Gastroesophageal sphincter (tissue), 3 donors: ENCODE data around the gene SLC15A3.

Experiments used
- EP300 ChIP-seq: sonication (generic); formaldehyde crosslinking; IDR thresholded peaks from one replicate; pipeline ENCODE4 v1.6.1; 2017; ENCODE audit warnings: antibody characterized with exemption, mild to moderate bottlenecking
- POLR2A ChIP-seq, 2 donors: fragments of 450-650 bp; IDR thresholded peaks; one replicate each; pipeline ENCODE4 v1.6.1; 2017; ENCODE audit warnings: antibody characterized with exemption in 2 of 2, mild to moderate bottlenecking in 2 of 2, moderate library complexity in 1 of 2
- TF ChIP-seq, protein P1 (sequence below), 4 experiments: fragments of 200-600 bp in 2 of 4; fragments of 450-650 bp in 2 of 4; sonication (generic) in 1 of 4; IDR thresholded peaks; one replicate each; pipeline ENCODE4 v1.5.1; 2017 to 2019; ENCODE audit warnings: antibody characterized with exemption in 4 of 4, mild to moderate bottlenecking in 2 of 4, moderate library complexity in 2 of 4

DNA sequence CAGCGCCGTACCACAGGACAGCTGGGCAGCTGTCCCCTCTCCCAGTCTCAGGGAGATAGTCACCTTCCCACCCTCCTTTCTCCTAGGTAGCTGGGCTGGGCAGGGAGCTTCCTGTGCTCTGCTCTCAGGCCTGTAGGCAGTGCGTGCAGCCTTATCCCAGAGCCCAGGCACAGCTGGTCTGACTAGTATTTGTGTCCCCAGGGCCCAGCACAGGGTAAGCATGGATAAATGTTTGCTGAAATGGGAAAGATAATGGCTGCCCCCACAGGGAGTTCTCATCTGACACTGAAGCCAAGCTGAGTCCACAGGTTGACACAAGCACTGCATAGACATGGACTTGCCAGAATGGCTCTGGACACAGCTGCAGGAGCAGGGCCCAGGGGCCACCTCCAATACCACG lies 9.8 kb downstream of the SLC15A3 start:
- TF ChIP-seq POLR2A (IDR thresholded peaks at IDR 0.05) (no peak), EP300 (no peak)
- TF ChIP-seq, protein P1, sequence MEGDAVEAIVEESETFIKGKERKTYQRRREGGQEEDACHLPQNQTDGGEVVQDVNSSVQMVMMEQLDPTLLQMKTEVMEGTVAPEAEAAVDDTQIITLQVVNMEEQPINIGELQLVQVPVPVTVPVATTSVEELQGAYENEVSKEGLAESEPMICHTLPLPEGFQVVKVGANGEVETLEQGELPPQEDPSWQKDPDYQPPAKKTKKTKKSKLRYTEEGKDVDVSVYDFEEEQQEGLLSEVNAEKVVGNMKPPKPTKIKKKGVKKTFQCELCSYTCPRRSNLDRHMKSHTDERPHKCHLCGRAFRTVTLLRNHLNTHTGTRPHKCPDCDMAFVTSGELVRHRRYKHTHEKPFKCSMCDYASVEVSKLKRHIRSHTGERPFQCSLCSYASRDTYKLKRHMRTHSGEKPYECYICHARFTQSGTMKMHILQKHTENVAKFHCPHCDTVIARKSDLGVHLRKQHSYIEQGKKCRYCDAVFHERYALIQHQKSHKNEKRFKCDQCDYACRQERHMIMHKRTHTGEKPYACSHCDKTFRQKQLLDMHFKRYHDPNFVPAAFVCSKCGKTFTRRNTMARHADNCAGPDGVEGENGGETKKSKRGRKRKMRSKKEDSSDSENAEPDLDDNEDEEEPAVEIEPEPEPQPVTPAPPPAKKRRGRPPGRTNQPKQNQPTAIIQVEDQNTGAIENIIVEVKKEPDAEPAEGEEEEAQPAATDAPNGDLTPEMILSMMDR (IDR thresholded peaks at IDR 0.05), result no peak
